Cardiac muscle cell (in vitro differentiated cells and primary cell): ENCODE results near the gene PHF14. TPM values are rescaled to one million over a fixed set of nuclear protein-coding genes. Genes with fewer than 3 reads are reported as not detected.
"Not testable (repeated sequence)": the region's sequence is repeated elsewhere in the genome, so short reads cannot be mapped to it uniquely, and the experiment has no call there.

Source experiments
- DNase-seq, 2 donors: peaks; one replicate each; pipeline versions ENCODE4 v3.0.0 to v3.0.0-alpha.2; 2010 to 2017; ENCODE audit warnings: low read depth in 1 of 2, low spot score in 1 of 2
- H3K27ac ChIP-seq: fragments of 200-600 bp; sonication (generic); 2 replicates; pipeline ENCODE4 v1.5.1; 2016
- H3K27me3 ChIP-seq: fragments of 200-600 bp; sonication (generic); 2 replicates; pipeline ENCODE4 v1.6.0; 2016; ENCODE audit warnings: control low read depth
- H3K36me3 ChIP-seq: fragments of 200-600 bp; sonication (generic); 2 replicates; pipeline ENCODE4 v1.5.1; 2016; ENCODE audit warnings: control low read depth
- H3K4me1 ChIP-seq: fragments of 200-600 bp; sonication (generic); 2 replicates; pipeline ENCODE4 v1.8.1; 2017; ENCODE audit warnings: low read depth, mild to moderate bottlenecking, mixed run types
- H3K4me3 ChIP-seq: fragments of 200-600 bp; sonication (generic); 2 replicates; pipeline ENCODE4 v1.5.1; 2016; ENCODE audit warnings: mild to moderate bottlenecking
- H3K9me3 ChIP-seq: fragments of 200-600 bp; sonication (generic); 2 replicates; pipeline ENCODE4 v1.5.1; 2017; ENCODE audit warnings: low read depth, mild to moderate bottlenecking, control low read depth
- polyA plus RNA-seq: library from polyadenylated mRNA; unstranded; fragments of >200 nt; fragmentation: Nextera tagmentation; extraction: Ambion mirVana; gene quantifications from 2 replicates; pipeline ENCODE4 v1.2.1, GENCODE V29; 2016
- total RNA-seq: library from RNA; depleted of rRNA; stranded (reverse); fragments of >200 nt; gene quantifications from 2 replicates; pipeline ENCODE4 v1.2.3, GENCODE V29; 2016
- TF ChIP-seq, protein P1 (sequence below): IDR thresholded peaks from 2 replicates; pipeline ENCODE4 v1.5.1; 2012; ENCODE audit warnings: low read depth, mild to moderate bottlenecking, low read length

The PHF14 gene, protein sequence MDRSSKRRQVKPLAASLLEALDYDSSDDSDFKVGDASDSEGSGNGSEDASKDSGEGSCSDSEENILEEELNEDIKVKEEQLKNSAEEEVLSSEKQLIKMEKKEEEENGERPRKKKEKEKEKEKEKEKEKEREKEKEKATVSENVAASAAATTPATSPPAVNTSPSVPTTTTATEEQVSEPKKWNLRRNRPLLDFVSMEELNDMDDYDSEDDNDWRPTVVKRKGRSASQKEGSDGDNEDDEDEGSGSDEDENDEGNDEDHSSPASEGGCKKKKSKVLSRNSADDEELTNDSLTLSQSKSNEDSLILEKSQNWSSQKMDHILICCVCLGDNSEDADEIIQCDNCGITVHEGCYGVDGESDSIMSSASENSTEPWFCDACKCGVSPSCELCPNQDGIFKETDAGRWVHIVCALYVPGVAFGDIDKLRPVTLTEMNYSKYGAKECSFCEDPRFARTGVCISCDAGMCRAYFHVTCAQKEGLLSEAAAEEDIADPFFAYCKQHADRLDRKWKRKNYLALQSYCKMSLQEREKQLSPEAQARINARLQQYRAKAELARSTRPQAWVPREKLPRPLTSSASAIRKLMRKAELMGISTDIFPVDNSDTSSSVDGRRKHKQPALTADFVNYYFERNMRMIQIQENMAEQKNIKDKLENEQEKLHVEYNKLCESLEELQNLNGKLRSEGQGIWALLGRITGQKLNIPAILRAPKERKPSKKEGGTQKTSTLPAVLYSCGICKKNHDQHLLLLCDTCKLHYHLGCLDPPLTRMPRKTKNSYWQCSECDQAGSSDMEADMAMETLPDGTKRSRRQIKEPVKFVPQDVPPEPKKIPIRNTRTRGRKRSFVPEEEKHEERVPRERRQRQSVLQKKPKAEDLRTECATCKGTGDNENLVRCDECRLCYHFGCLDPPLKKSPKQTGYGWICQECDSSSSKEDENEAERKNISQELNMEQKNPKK
- 24.6 and 31.2 TPM in 2 replicates for total RNA-seq
- polyA plus RNA-seq: 28.6 and 35.5 TPM in 2 replicates

DNA sequence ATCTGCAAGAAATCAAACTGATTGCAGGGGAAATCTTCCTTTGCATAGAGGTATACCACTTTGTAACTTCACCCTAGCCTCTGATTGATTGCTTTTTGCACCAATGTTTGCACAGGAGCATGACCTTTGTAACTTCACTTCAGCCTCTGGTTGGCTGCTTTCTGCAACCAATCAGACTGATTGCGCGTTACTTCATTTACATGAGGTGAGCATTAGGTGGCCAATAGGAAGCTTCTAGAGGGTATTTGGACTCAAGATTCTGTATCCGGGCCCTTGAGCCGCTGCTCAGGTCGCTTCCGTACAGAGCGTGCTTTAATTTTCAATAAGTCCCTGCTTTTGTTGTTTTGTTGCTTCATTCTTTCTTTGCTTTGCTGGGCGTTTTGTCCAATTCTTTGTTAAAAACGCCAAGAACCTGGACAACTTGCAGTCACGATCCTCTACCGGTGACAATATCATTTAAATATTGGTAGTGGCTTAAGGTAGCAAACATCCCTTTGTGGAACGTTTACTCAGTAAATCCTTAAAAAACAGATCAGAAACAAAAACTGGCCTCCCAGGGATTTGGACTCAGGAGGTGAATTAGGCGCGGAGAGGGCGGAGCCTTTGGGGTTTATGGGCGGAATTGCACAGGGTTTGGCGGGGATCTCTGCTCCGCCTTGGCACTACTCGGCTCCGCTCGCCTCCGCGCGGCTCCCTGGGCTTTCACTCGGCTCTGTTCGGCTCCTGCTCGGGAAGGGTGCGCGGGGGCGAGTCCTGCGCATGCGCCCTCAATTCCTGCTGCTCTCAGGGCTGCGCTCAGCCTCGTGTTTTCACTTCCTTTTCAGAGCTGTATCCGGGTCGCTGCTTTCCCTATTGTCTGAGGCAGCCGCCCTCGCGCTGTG is at the start of gene PHF14:
TSS of gene PHF14 (plus strand) at position 812 of the 881 bp plus-strand sequence. CDS start 452 bp downstream, outside the sequence.
- peak within 1 kb of the TSS; percentile 79 for H3K4me3 ChIP-seq
- H3K4me1 ChIP-seq: peaks cover 6% of the 10 kb centered on the region
- peak within 1 kb of the TSS; percentile 87 for H3K27ac ChIP-seq
- TF ChIP-seq, protein P1, sequence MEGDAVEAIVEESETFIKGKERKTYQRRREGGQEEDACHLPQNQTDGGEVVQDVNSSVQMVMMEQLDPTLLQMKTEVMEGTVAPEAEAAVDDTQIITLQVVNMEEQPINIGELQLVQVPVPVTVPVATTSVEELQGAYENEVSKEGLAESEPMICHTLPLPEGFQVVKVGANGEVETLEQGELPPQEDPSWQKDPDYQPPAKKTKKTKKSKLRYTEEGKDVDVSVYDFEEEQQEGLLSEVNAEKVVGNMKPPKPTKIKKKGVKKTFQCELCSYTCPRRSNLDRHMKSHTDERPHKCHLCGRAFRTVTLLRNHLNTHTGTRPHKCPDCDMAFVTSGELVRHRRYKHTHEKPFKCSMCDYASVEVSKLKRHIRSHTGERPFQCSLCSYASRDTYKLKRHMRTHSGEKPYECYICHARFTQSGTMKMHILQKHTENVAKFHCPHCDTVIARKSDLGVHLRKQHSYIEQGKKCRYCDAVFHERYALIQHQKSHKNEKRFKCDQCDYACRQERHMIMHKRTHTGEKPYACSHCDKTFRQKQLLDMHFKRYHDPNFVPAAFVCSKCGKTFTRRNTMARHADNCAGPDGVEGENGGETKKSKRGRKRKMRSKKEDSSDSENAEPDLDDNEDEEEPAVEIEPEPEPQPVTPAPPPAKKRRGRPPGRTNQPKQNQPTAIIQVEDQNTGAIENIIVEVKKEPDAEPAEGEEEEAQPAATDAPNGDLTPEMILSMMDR: no peak
- DNase-seq: peak; percentile 97 to 99
- no peaks in the 10 kb centered on the region for H3K27me3 ChIP-seq
- H3K9me3 ChIP-seq: no peaks in the 10 kb centered on the region
- H3K36me3 ChIP-seq: no peaks in the 10 kb centered on the region

DNA sequence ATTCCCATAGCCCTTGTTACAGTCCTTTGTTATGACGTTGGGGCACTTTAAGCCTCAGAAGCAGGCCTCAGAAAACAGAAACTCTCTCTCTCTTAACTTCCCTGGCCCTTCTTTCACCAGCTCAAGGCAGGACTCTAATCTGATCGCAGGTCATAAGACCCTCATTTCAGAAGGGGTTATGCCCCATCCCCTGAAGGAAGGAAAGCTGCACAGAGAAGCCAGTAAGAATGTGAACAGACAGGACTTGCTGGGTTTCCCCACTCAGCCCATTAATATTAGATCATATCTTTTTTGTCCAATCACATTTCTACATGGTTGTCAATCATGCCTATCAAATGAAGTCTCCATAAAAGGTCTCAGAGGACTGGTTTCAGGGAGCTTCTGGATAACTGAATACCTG is 49.3 kb upstream of the PHF14 start:
- no peak for DNase-seq

DNA sequence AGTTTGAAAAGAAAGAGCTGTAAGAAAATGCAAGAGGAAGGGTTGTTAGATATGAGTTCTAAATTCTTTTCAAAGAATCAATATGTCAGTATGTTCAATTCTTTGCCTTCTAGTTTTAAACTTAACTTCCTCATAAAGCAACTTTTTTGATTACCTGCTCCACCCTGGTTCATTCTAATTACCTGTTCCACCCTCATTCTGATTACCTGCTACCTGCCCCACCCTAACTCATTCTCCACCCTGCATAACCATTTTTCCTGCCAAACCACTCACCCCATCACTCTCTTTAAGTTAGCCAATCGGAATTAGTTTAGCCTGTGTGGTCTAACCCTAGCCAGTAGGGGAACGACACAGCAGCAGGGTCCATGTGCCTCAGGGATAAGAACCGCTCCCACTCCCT is 45.5 kb upstream of the PHF14 start:
- H3K4me1 ChIP-seq, DNase-seq, H3K27me3 ChIP-seq, H3K27ac ChIP-seq, H3K9me3 ChIP-seq, H3K4me3 ChIP-seq: not testable (repeated sequence)
- H3K36me3 ChIP-seq: peaks cover 13% of the 10 kb centered on the region

More for the DNA sequence above, 49.3 kb upstream of the PHF14 start:
- H3K9me3 ChIP-seq: no peaks in the 10 kb centered on the region
- no peaks in the 10 kb centered on the region for H3K27me3 ChIP-seq
- H3K4me1 ChIP-seq: peaks cover 13% of the 10 kb centered on the region
- H3K4me3 ChIP-seq: no peak overlapping the region
- H3K36me3 ChIP-seq: no peaks in the 10 kb centered on the region
- TF ChIP-seq, protein P1: no peak
- H3K27ac ChIP-seq: no peak overlapping the region

DNA sequence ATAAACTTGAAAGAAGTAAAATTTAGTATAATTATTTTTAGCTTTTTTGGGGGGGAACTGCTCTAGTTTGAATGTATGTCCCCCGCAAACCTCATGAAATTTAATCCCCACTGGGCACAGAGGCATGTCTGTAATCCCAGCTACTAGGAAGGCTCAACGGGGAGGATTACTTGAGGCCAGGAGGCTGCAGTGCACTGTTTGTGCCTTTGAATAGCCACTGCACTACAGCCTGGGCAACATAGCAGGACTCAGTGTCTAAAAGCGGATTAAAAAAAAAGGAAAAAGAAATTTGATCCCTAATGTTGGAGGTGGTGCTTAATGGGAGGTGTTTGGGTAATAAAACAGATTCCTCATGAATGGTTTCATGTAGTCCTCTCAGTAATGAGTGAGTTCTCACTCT is 43.1 kb upstream of the PHF14 start:
- H3K4me1 ChIP-seq: no peaks in the 10 kb centered on the region

DNA sequence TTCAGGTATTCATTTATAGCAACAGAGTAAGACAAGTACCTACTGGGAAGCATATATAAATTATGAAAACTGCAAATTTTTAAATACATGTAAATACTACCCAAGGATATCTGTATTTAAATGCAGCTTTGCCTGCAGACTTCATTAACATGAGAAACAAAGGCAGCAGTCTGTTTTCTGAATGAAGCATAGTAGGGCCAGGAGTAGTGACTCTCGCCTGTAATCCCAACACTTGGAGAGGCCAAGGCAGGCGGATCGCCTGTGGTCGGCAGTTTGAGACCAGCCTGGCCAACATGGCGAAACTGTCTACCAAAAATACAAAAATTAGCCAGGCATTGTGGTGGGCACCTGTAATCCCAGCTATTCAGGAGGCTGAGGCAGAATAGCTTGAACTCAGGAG is 42.5 kb upstream of the PHF14 start:
- DNase-seq: no peak
- H3K27ac ChIP-seq: no peak overlapping the region
- H3K9me3 ChIP-seq: no peaks in the 10 kb centered on the region
- H3K36me3 ChIP-seq: peaks cover 30% of the 10 kb centered on the region
- H3K4me1 ChIP-seq: no peaks in the 10 kb centered on the region
- no peak overlapping the region for H3K4me3 ChIP-seq
- no peaks in the 10 kb centered on the region for H3K27me3 ChIP-seq
- TF ChIP-seq, protein P1: no peak

More for the DNA sequence above, 43.1 kb upstream of the PHF14 start:
- Histone ChIP-seq H3K27ac (no peak overlapping the region), H3K27me3 (no peaks in the 10 kb centered on the region), H3K36me3 (peaks cover 30% of the 10 kb centered on the region), H3K4me3 (no peak overlapping the region), H3K9me3 (no peaks in the 10 kb centered on the region)
- DNase-seq: no peak
- TF ChIP-seq, protein P1: no peak
